LNCaP clone FGC (cell line): ENCODE measurements around the gene SMIM24.

Experiments used
- DNase-seq: peaks from one replicate; pipeline ENCODE4 v3.0.0-alpha.2; 2011; ENCODE audit warnings: low read depth
- H3K4me3 ChIP-seq: 2 replicates; pipeline ENCODE4 v1.5.1; 2011; ENCODE audit warnings: mild to moderate bottlenecking, low read depth, low read length, control low read depth
- TF ChIP-seq, protein P1 (sequence below): IDR thresholded peaks from 2 replicates; pipeline ENCODE4 v1.5.1; 2012; ENCODE audit warnings: mild to moderate bottlenecking; ENCODE audit not compliant: control insufficient read depth, insufficient read depth; ENCODE audit errors: extremely low read depth

Gene SMIM24

DNA sequence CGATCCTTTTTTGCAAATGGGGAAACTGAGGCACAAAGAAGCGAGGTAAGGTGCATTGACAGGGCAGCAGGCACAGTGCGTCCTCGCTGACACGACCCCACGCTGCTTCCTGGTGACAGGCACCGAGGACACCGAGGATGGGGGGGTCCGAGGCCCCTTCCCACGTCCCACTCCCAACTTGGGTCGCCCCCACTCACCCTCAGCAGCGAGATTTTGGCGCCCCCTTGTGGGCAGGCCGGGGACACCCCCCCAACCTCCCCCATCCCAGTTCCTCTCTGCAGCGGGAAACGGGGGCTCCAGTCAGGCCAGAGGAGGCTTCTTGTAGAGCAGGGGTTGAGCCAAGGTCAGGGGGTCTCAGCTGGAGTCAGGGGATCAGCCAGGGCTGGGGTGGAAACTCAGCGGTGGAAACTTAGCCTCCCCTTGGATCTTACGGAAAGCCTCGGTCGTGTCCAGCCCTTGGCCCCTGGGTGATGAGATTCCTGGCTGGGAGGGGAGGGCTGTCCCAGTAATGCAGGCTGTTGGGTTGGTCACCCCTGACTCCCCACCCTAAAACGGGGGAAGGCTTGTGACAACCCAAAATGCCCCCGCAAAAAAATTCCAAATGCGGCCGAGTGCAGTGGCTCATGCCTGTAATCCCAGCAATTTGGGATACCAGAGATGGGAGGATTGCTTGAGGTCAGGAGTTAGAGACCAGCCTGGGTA is 8.2 kb downstream of the SMIM24 start:
- no peak for DNase-seq
- TF ChIP-seq, protein P1, sequence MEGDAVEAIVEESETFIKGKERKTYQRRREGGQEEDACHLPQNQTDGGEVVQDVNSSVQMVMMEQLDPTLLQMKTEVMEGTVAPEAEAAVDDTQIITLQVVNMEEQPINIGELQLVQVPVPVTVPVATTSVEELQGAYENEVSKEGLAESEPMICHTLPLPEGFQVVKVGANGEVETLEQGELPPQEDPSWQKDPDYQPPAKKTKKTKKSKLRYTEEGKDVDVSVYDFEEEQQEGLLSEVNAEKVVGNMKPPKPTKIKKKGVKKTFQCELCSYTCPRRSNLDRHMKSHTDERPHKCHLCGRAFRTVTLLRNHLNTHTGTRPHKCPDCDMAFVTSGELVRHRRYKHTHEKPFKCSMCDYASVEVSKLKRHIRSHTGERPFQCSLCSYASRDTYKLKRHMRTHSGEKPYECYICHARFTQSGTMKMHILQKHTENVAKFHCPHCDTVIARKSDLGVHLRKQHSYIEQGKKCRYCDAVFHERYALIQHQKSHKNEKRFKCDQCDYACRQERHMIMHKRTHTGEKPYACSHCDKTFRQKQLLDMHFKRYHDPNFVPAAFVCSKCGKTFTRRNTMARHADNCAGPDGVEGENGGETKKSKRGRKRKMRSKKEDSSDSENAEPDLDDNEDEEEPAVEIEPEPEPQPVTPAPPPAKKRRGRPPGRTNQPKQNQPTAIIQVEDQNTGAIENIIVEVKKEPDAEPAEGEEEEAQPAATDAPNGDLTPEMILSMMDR = peak; percentile 80
- no peak overlapping the region for H3K4me3 ChIP-seq

DNA sequence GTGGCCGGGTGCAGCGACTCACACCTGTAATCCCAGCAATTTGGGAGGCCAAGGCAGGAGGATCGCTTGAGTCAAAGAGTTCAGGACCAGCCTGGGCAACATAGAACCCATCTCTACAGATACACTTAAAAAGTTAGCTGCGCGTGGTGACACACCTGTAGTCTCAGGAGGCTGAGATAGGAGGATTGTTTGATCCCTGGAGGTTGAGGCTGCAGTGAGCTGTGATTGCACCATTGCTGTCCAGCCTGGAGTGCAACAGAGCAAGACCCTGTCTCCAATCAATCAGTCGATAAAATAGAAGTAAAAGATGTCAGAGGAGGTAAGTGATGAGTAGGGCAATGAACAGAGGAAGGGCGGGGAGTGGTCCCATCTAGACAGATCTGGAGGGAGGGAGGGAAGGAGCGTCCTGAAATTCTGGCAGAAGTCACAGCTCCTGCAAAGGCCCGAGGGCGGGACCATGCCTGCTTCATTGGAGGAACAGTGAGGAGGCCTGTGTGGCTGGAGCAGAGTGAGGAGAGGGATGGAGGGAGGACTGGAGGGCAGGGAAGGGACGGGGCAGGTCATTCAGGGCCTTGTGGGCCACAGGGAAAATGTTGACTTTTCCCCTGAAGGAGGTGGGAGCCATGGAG is 9.7 kb downstream of the SMIM24 start:
- TF ChIP-seq, protein P1 = no peak
- no peak for DNase-seq
- no peak overlapping the region for H3K4me3 ChIP-seq

DNA sequence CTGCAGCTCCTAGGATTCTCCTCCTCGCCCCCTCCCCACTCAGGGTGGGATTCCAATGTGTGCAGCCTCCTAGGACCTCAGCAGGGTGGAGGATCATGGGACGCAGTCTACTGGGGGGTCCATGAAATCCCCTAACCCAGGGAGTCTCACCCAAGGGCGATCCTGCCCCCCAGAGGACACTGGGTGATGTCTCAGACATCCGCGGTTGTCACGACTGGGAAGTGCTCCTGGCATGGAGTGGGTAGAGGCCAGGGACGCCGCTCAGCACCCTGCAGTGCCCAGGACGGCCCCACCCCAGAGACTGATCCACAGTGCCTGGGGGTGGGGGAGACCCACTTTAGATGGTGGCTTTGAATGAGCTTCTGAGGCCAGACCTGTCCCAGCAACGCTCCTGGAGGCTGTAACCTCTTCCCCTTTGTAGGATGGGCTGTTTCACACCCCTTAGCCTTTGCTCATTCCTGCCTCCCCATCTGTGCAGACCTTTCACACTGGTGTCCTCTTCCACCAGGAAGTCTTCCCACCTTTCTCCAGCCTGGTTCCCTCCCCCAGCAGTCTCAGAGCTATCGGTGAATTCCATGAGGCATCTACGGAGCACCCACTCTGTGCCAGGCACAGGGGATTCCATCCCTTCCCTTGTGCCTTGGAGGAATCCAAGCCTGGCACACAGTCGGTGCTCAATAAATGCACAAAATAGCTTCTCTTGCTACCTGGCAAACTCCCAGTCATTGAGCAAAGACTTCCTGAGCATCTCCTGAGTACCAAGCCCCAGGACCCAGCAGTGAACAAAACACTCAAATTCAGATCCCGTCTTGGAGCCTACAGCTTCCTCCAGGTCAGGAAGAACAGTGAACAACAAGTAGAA is 10.5 kb downstream of the SMIM24 start:
- DNase-seq = no peak
- H3K4me3 ChIP-seq = no peak overlapping the region
- TF ChIP-seq, protein P1 = no peak

DNA sequence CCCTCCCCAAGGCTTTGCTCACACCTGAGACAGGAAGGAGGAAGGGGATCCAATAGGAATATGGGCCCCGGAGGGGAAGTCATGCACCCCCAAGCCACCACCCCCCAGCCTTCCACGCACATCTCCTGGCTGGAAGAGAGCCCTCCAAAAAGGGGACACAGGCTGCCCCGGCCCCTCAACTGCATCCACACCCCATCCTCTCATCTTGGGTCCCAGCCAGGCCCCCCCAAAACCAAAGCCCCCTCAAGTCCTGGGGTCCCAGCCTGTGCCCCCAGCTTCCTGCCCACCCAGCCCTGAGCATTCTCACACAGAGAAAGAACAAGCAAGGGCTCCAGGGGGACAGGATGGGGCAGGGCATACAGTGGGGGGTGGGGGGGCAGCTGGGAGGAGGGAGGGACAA is 12.1 kb downstream of the SMIM24 start:
- TF ChIP-seq, protein P1 = no peak

DNA sequence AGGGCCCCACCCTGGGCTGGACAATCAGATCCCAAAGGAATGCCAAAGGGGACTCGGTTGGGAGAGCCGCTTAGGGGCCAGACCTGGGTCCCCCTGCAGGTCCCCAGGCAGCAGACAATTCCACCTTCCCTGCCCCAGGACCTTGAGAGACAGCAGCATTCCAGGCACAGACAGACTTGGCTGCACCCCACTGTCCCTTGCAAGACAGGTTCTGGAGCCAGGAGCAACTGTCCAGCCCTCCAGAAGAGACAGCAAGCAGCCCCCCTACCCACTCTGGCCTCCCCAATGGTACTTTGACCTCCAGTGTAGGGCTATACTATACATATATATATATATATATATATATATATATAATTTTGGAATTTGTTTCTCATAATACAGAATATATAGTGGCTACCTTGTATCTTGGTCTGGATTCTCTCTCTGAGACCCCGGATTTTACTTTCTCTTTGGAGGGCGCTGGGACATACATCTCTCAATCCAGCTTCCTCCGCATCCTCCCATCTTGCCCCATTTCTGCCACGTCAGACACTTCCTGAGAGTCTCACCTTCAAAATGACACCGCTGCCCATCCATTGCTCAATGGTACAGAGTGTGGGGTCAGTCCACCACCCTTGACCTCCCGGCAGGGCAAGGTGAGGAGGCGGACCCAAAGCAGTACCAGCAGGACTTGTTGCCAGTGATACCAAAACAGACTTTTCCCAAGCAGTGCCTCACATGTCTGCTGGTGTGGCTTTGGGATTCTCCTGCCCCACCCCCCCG is 12.7 kb downstream of the SMIM24 start:
- no peak for DNase-seq
- H3K4me3 ChIP-seq = no peak overlapping the region
- TF ChIP-seq, protein P1 = no peak

More for the DNA sequence above, 12.1 kb downstream of the SMIM24 start:
- no peak overlapping the region for H3K4me3 ChIP-seq
- DNase-seq = no peak

DNA sequence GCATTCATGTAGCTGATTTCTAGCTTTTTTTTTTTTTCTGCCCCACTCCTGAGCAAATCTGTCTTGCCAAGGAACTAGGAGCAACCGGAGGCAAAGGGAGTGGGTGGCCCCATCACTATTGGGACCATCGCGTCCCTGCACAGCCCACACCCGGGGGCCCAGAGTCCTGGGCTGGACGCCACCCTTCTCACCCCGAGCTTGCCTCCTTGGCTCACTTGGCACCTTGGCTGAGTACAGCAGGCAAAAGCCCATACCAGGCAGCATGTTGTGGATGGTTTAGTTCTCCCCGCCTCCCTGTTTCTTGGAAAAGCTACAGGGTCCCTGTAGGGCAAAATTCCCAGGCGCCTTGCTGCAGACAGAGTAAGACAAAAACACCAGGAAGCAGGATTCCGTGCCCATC is 13.7 kb downstream of the SMIM24 start:
- TF ChIP-seq, protein P1 = no peak
- no peak for DNase-seq

More for the DNA sequence above, 13.7 kb downstream of the SMIM24 start:
- H3K4me3 ChIP-seq = no peak overlapping the region
